Common myeloid progenitor, CD34-positive (primary cell): Measurements from ENCODE around the gene SMCO1.
"Not testable (repeated sequence)": the region's sequence is repeated elsewhere in the genome, so short reads cannot be mapped to it uniquely, and the experiment has no call there.

ENCODE experiments used
- CTCF ChIA-PET: fragments of 350-600 bp; sonication (Branson Sonifier 250); formaldehyde crosslinking; loops from one replicate; lab custom pipeline; 2021; ENCODE audit warnings: antibody characterized with exemption; lab: Charles Lee
- POLR2A ChIA-PET: fragments of 350-600 bp; sonication (Branson Sonifier 250); formaldehyde crosslinking; loops from one replicate; lab custom pipeline; 2021; ENCODE audit warnings: antibody characterized with exemption; lab: Charles Lee
- DNase-seq, 3 donors: peaks; one replicate each; pipeline versions ENCODE4 v3.0.0 to v3.0.0-alpha.2; 2013
- H3K27ac ChIP-seq, 2 experiments: 1 replicate in 1 of 2; 2 replicates in 1 of 2; pipeline ENCODE4 v1.7.0; 2013; ENCODE audit warnings: inconsistent platforms in 2 of 2, low read length in 2 of 2, mild to moderate bottlenecking in 2 of 2, low read depth in 1 of 2, moderate library complexity in 1 of 2; ENCODE audit not compliant: severe bottlenecking in 2 of 2, insufficient read depth in 1 of 2, poor library complexity in 1 of 2
- H3K27me3 ChIP-seq, 5 experiments: replicated peaks in 2 of 5; 1 replicate in 3 of 5; 2 replicates in 2 of 5; pipeline versions ENCODE4 v1.6.1 to v1.7.0; 2013; ENCODE audit warnings: low read length in 4 of 5, mild to moderate bottlenecking in 2 of 5, moderate library complexity in 2 of 5, inconsistent platforms in 1 of 5; ENCODE audit not compliant: insufficient read depth in 5 of 5, control insufficient read depth in 4 of 5
- H3K36me3 ChIP-seq, 4 experiments: 1 replicate in 2 of 4; 2 replicates in 2 of 4; pipeline versions ENCODE4 v1.6.1 to v1.7.0; 2013; ENCODE audit warnings: low read length in 3 of 4, control low read depth in 1 of 4, mild to moderate bottlenecking in 1 of 4; ENCODE audit not compliant: control insufficient read depth in 4 of 4, insufficient read depth in 4 of 4
- H3K4me1 ChIP-seq, 4 experiments: 1 replicate in 3 of 4; 2 replicates in 1 of 4; pipeline versions ENCODE4 v1.6.1 to v1.7.1; 2013; ENCODE audit warnings: low read length in 3 of 4, mild to moderate bottlenecking in 3 of 4, control low read depth in 1 of 4, inconsistent platforms in 1 of 4, moderate library complexity in 1 of 4; ENCODE audit not compliant: control insufficient read depth in 4 of 4, insufficient read depth in 4 of 4; ENCODE audit errors: control extremely low read depth in 1 of 4
- H3K4me3 ChIP-seq, 7 experiments: 1 replicate in 4 of 7; 2 replicates in 3 of 7; pipeline versions ENCODE4 v1.5.1 to v1.7.0; 2013; ENCODE audit warnings: mild to moderate bottlenecking in 7 of 7, low read length in 6 of 7, moderate library complexity in 6 of 7, inconsistent platforms in 2 of 7, low read depth in 2 of 7, control low read depth in 1 of 7; ENCODE audit not compliant: insufficient read depth in 4 of 7, control insufficient read depth in 1 of 7; ENCODE audit errors: extremely low read depth in 1 of 7
- H3K9me3 ChIP-seq, 5 experiments: 1 replicate in 4 of 5; 2 replicates in 1 of 5; pipeline versions ENCODE4 v1.6.1 to v1.7.1; 2013; ENCODE audit warnings: low read length in 4 of 5, mild to moderate bottlenecking in 2 of 5, inconsistent platforms in 1 of 5, low read depth in 1 of 5, moderate library complexity in 1 of 5; ENCODE audit not compliant: control insufficient read depth in 4 of 5, insufficient read depth in 2 of 5; ENCODE audit errors: control extremely low read depth in 1 of 5
- WGBS: methylation state at CpG from one replicate; pipeline ENCODE4 v1.1.5; 2013; ENCODE audit not compliant: insufficient coverage; 5-methylcytosine and 5-hydroxymethylcytosine counted together

The SMCO1 gene

DNA sequence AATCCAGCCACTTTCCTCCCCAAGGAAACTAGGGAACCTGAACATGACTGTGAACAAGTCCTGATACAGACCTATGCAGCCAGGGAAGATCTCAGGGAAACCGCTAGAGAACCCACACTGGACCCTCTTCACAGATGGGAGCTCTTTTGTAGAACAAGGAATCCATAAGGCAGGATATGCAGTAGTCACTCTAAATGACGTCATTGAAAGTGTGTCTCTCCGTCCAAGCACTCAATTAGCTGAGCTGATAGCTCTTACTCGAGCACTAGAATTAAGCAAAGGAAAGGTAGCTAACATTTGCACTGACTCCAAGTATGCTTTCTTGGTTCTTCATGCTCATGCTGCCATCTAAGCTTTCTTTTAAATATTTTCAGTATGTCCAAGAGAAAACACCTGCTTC, 10.0 kb upstream of the SMCO1 start:
- H3K9me3 ChIP-seq = peaks cover 0 to 21% (median 13%) of the 10 kb centered on the region in 5 experiments
- peaks cover 0 to 8% (median 5%) of the 10 kb centered on the region in 4 experiments for H3K4me1 ChIP-seq
- no peak overlapping the region for H3K27ac ChIP-seq
- no peaks in the 10 kb centered on the region for H3K27me3 ChIP-seq
- ChIA-PET CTCF (interaction anchor here (1.0 to 5.4 kb wide), 6 partner anchors 15 to 271 kb away, joined by 3 to 49 read pairs (median 4); no protein-coding TSS in a partner anchor), POLR2A (no interaction called here)
- 97% methylated on average over 4 of the region's 4 CpGs for WGBS
- H3K36me3 ChIP-seq = no peaks in the 10 kb centered on the region
- DNase-seq = no peak
- H3K4me3 ChIP-seq = no peak overlapping the region

DNA sequence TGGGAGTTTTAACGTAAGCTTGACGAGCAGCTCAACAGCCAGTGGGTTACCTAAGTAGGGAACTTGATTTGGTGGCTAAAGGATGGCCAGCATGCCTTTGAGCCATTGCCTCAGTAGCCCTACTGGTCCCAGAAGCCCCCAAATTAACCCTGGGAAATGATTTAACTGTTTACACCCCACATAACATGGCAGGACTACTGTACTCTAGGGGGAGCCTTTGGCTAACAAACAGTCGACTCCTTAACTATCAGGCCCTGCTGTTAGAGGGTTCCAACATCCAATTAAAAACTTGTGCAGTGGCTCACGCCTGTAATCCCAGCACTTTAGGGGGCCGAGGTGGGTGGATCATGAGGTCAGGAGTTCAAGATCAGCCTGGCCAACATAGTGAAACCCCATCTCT, 9.4 kb upstream of the SMCO1 start:
- WGBS = 79% methylated on average over 4 of the region's 5 CpGs
- peak in 2 of 3 donors; percentile 51 to 54 for DNase-seq

DNA sequence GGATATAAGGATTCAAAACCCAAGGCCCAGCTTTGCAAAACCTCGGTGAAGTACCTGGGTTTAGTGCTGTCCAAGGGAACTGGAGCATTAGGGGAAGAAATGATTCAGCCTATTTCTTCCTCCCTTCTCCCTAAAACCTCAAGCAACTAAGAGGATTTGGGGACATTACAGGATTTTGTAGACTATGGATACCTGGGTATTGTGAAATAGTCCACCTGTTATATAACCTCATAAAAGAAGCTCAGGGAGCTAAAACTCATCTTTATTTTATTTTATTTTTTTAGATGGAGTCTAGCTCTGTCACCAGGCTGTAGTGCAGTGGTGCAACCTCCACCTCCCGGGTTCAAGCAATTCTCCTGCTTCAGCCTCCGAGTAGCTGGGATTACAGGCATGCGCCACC, 8.7 kb upstream of the SMCO1 start:
- H3K9me3 ChIP-seq = peaks cover 0 to 34% (median 25%) of the 10 kb centered on the region in 5 experiments
- H3K27ac ChIP-seq = no peak overlapping the region
- WGBS = 100% methylated on average over 3 of the region's 4 CpGs
- peaks cover 0 to 4% (median 3%) of the 10 kb centered on the region in 4 experiments for H3K4me1 ChIP-seq
- no peaks in the 10 kb centered on the region for H3K27me3 ChIP-seq
- ChIA-PET CTCF (interaction anchor here (0.6 to 5.4 kb wide), 12 partner anchors 14 to 256 kb away, joined by 3 to 49 read pairs (median 4); partner anchors contain the start of genes FBXO45 and WDR53), POLR2A (interaction anchor here (0.6 kb wide), 1 partner anchor 17 kb away, joined by 5 read pairs; no protein-coding TSS in a partner anchor)
- no peak overlapping the region for H3K4me3 ChIP-seq
- no peak for DNase-seq
- H3K36me3 ChIP-seq = no peaks in the 10 kb centered on the region

More for the DNA sequence above, 9.4 kb upstream of the SMCO1 start:
- ChIA-PET CTCF (interaction anchor here (0.6 to 5.4 kb wide), 10 partner anchors 15 to 271 kb away, joined by 3 to 49 read pairs (median 4); no protein-coding TSS in a partner anchor), POLR2A (no interaction called here)
- H3K9me3 ChIP-seq = peaks cover 0 to 27% (median 19%) of the 10 kb centered on the region in 5 experiments
- H3K4me3 ChIP-seq = no peak overlapping the region
- H3K27ac ChIP-seq = no peak overlapping the region
- H3K36me3 ChIP-seq = no peaks in the 10 kb centered on the region
- peaks cover 0 to 8% (median 5%) of the 10 kb centered on the region in 4 experiments for H3K4me1 ChIP-seq
- no peaks in the 10 kb centered on the region for H3K27me3 ChIP-seq

DNA sequence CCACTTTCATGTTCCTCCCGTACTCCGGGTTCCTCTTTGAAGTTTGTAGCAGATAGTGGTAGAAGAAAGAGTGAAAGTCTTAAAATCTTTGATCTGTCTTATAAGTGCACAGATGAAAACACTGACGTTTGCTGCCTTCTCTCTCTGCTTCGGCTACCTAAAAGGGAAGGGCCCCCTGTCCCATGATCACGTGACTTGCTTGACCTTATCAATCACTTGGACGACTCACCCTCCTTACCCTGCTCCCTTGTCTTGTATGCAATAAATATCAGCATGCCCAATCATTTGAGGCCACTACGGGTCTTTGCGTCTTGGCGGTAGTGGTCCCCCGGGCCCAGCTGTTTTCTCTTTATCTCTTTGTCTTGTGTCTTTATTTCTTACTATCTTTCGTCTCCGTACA, 6.1 kb upstream of the SMCO1 start:
- peaks cover 0 to 56% (median 34%) of the 10 kb centered on the region in 5 experiments for H3K9me3 ChIP-seq
- DNase-seq, H3K36me3 ChIP-seq, H3K4me1 ChIP-seq, H3K4me3 ChIP-seq, H3K27ac ChIP-seq, H3K27me3 ChIP-seq, POLR2A ChIA-PET: not testable (repeated sequence)
- WGBS = 95% methylated on average over 6 of the region's 12 CpGs
- CTCF ChIA-PET = interaction anchor here (1.0 to 5.4 kb wide), 4 partner anchors 32 to 69 kb away, joined by 3 to 49 read pairs (median 4); no protein-coding TSS in a partner anchor

DNA sequence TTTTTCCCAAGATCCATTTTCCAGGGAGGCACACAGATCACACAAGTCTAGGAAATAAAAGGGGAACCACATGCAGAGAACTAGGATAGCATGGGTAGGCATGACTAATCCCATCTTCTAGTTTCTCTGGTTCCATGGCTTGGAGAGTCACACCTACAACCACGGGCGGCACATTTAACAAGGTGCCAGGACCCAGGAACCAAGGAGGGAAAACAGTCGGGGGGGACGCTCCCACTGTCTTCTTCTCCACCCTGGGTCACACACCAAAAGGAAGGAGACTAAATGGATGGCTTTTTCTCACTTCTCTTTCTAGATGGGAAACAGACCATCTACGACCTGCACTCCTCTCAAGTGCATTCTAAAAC, 4.6 kb upstream of the SMCO1 start:
- H3K36me3 ChIP-seq = no peaks in the 10 kb centered on the region
- CTCF ChIA-PET = interaction anchor here (0.6 to 1.7 kb wide), 2 partner anchors 9 to 32 kb away, joined by 3 to 5 read pairs; no protein-coding TSS in a partner anchor
- WGBS = 89% methylated on average over 3 of the region's 5 CpGs
- peaks cover 0 to 58% (median 34%) of the 10 kb centered on the region in 5 experiments for H3K9me3 ChIP-seq
- H3K4me3 ChIP-seq = peak overlapping the region in 1 of 7 experiments; percentile 36
- no peaks in the 10 kb centered on the region for H3K4me1 ChIP-seq
- POLR2A ChIA-PET = no interaction called here
- DNase-seq = peak in 2 of 3 donors; percentile 32 to 44
- no peak overlapping the region for H3K27ac ChIP-seq
- no peaks in the 10 kb centered on the region for H3K27me3 ChIP-seq

DNA sequence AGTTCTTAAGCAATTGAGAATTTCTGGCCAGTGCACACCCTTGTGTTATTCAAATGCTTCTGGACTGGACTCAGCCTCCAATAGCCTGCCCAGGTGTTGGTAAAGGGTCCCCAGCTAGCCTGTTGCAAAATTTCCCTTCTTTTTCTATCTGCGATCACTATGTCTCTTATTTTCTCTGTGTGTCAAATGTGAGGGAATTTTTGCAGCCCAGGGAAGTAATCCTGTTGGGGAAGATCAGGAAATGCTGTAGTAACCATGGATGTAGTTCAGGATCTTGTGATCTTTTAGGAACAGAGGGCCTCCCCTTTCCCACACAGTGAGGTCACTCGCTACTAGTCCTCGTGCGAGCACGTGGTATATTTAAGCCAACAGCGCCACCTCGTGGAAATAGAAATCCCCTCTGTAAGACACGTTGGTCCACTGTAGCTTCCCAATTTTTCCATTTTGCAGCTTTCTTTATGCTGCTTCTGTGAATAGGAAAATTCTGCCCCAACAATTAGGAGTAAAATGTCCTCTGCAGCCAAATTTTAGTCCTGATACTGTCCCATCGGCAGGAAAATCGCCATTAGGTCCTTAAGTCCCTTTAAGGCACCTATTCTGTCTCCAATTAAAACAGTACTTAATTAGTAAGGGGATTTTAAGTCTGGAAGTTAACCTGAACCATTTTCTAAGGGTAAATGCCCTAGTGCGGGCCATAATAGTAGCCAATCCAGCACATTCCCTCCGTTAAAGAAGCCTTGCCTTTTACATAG, 4.0 kb upstream of the SMCO1 start:
- 43% methylated on average over 4 of the region's 12 CpGs for WGBS
- H3K27me3 ChIP-seq = no peaks in the 10 kb centered on the region
- peak overlapping the region in 1 of 7 experiments; percentile 4 for H3K4me3 ChIP-seq
- DNase-seq = peak; percentile 49 to 69 (median 67)
- H3K9me3 ChIP-seq = peaks cover 0 to 58% (median 34%) of the 10 kb centered on the region in 5 experiments
- H3K27ac ChIP-seq = no peak overlapping the region
- no peaks in the 10 kb centered on the region for H3K36me3 ChIP-seq
- ChIA-PET CTCF (interaction anchor here (0.6 to 1.7 kb wide), 4 partner anchors 32 to 1125 kb away, joined by 3 to 5 read pairs (median 4); no protein-coding TSS in a partner anchor), POLR2A (no interaction called here)
- H3K4me1 ChIP-seq = no peaks in the 10 kb centered on the region
